Left renal pelvis (tissue), 4 donors: ENCODE results near the gene MRPL24. TPM values are rescaled to one million over a fixed set of nuclear protein-coding genes. Genes with fewer than 3 reads are reported as not detected.
A peak's percentile ranks its signal among the peaks of the same experiment; 100 is the strongest.

Experiments
- DNase-seq, 4 donors: peaks; one replicate each; pipeline ENCODE4 v3.0.0-alpha.2; 2013; ENCODE audit warnings: low read depth in 4 of 4, low spot score in 3 of 4
- polyA plus RNA-seq, 4 donors: library from polyadenylated mRNA; unstranded; fragments of 120-200 nt; gene quantifications; one replicate each; pipeline ENCODE4 v1.2.1, GENCODE V29; 2013; ENCODE audit not compliant: insufficient read length in 4 of 4

The MRPL24 gene
- polyA plus RNA-seq, 4 donors = 45.8 to 72.7 (median 66.1) TPM

- DNase-seq = no peak
Observed at GRCh38 chr1:156744786-156745419, 4.0 kb upstream of the MRPL24 start.

- no peak for DNase-seq
Observed at GRCh38 chr1:156744344-156744743, 3.5 kb upstream of the MRPL24 start.

DNA sequence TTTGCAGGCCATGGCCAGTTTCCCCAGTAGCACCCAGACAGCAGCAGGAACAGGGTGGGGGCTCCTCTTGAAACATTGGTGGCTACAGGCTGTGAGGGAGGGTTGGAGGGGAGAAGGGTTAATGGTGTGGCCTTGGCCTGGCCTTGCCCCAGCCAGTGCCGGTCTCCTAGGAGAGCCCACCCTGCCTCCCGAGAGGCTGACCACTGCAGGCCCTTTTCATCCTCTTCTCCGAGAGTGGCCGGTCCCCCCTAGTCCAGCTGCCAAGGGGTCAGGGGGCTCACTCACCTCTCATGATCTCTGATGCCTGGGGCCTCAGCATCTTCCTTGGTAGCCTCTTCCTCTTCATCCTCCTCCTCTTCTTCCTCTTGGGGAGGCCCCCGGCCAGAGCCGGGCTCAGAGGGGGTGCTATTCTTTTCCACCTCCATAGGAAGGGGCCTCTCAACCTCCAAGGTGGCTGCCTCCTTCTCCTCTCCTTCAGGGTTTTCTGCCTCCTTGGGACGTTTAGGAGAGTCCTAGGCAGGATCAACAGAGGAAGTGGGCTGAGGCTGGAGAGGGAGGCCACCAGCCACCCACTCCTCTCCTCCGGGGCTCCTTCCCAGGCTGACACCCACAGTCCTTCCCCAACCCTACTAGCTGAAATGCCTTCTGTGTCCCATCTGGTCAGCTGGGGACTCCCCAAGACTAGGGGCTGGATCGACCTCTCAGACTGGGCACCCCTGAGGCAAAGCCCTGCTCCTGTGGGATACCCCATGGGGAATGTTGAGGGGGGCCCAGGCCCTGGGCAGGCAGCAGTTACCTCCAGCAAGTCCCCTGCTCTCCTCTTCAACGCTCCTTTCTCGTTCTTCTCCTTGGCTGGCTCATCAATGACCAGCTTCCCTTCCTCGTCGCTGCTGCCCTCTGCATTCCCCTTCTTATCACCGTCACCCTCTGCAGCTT, 2.7 kb upstream of the MRPL24 start:
- DNase-seq = no peak

DNA sequence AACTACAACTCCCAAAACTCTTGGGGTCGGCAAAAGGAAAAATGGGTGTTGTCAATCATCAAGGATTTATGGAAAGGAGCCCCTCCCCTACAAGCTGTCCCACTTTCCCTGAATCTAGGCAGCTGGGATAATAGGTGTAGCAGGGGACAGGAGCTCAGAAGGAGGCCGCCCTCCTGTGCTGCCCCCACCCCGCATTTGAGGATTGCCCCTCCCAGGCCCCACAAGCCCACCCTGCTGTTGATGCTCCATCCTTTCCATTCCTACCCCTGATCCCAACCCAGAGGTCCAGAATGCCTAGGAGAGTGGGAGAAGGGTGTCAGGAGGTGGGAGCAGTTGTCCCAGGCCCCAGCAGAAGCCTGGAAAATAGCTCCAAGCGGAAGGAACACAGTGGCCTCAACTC, 1.9 kb upstream of the MRPL24 start:
- no peak for DNase-seq

DNA sequence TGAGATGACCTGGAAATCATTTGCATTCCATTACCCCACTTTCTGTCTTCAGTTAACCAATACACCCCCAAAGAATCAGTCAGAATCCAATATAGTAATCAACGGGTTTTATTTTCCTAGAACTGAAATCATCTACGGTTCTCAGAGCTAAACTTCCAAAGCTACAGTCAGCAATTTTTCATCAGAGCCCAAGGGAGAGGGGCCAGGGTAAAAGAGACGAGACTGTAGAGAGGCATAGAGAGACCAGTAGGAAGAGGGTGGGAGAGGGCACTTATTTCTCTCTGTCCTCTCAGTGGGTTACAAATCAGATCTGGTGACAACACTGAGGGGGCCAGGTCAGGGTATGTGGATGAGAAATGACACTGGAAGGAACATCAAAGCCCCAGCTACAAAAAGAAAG, 1.1 kb upstream of the MRPL24 start:
- DNase-seq = no peak

DNA sequence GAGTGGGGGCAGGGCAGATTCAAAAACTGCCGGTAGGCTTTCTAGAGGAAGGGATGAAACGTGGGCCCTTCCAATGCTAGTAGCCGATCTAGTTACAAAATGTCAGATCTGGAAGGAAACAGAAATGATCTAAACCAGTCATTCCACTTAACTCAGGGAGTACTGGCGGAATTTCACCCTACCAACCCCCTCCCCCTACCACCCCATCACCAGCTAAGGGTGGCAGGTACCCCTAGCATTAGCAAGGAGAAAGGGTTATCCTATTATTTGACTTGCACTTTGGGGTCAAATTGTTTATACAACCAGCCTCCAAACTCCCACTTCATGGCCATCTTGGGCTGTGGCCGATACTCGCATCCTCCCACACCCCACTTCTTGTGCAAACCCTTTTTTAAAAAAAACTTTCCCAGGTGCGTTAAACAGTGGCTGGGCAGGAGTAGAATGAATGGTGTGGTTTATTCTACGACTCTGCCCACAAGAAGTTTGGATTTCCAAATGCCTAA, 644 bp upstream of the MRPL24 start:
- DNase-seq = peak in 1 of 4 donors; percentile 39

DNA sequence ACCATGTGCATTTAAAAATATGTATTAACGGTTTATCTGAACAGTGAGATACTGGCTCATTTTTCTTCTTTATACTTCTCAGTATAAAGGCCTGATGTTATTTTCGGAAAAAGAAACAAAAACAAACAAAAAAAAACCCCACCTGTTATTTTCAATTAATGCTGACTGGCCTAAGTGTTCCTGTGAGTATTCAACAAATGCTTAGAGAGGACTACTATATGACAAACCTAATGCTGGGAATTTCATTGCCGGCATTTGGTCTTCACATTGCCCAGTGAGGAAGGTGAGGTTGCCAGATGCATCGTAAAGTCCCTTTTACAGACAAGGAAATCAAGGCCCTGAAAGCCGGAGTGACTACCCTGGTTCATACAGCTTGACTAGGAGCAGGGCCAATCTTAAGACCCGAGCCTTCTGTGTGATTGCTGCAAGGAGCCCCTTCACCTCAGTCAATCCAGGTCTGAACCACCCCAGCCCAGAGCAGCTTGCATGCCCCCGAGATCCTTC, 599 bp downstream of the MRPL24 start:
- DNase-seq = no peak

DNA sequence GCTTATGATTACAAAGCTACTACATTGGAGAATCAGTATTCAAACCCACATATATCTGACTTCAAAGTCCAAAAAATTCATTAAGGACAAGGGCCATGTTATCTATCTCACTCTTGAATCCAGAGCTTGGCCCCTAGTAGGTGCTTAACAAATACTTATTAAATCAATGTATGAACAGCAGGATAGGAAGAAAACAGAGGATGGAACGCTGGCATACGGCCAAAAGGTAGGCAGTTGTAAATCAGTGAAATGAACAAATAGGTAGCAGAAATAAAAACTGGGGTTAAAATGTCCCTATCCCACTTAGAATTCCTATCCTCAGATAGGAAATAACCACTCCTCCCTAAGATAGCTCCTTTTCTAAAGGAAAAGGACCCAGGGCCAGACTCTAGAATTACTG, 2.0 kb downstream of the MRPL24 start:
- DNase-seq = no peak

- no peak for DNase-seq
Observed at GRCh38 chr1:156738407-156738806, 2.5 kb downstream of the MRPL24 start.

- no peak for DNase-seq
Observed at GRCh38 chr1:156733989-156734584, 6.8 kb downstream of the MRPL24 start.

DNA sequence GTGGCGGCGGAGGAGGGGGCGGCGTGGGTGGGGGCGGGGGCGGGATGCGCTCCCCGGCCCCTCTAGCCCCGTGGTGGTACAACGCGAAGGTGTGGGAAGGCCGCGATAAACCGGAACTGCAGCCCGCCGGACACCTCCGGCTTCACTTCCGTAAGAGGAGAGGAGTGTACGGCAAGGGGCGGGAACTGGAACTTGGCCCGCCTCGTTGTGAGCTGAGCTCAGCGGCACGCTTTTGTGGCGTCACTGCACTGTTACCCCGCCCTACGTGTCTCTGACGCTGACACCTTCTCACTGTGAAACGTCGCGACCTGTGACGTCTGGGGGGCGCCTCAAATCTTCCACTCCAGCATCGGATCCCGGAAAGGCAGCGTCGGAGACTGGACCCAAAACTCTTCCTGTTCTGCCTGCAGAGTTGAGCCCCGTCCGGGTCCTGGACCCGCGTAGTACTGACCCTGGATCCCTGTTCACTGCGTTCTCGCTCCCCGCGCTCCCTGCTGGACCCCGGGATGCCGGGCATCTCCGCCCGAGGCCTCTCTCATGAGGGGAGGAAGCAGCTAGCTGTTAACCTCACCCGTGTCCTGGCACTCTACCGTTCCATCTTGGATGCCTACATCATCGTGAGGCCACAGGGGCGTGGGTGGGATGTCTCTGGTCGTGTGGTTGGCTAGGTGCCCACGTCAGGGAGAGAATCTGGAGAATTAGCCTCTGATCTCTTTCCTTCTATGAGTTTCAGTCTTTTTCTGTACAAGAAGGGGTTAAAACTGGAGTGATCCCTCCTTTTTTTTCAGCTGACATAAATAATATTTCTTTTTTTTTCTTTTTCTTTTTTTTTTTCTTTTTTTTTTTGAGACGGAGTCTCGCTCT, 12.1 kb downstream of the MRPL24 start, which contains the start of gene ISG20L2:
Gene ISG20L2, minus strand, starts transcription at position 168 of the 864 bp plus-strand sequence. CDS start 1,114 bp downstream, outside the sequence.
- peak in 3 of 4 donors; percentile 92 to 93 (median 92) for DNase-seq

DNA sequence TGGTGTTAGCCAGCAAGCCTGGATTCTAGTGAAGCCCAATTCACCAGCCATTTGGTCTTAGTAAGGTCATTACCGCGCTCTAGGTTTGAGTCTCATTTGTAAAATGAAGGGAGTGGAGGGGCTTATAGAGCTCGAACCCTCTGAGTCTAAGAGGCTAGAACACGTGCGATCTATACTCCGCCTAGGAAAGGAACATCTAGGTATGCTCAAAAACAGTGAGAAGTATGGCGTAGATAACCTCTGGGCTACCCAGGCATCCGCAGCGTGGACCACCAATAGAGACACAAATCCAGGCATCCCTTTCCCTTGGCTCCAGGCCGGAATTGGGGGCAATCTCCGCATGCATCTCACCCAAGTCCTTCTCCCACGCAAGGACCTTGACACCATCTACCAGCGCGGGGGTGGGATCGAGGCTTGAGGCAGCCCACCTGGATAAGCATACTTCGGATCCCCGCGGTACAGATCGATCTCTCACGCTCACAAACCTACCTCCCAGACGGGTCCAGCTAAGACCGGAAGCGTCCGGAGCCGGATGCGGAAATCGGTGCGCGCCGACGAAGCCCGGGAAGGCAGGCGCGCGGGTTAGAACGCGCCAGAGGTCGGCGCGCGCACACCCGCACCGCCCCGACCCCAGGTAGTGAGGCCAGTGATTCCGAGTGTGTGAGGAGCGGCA, 12.8 kb downstream of the MRPL24 start, which contains the start of gene METTL25B:
Gene METTL25B, plus strand, starts transcription at position 544 of the 673 bp plus-strand sequence. CDS start 636 bp downstream, outside the sequence.
- no peak for DNase-seq

- DNase-seq = no peak
Observed at GRCh38 chr1:156727492-156727891, 13.4 kb downstream of the MRPL24 start.

GRCh38 chr1:156726549-156727226, 14.2 kb downstream of the MRPL24 start:
- DNase-seq = no peak

- DNase-seq = peak in 1 of 4 donors; percentile 85
Observed at GRCh38 chr1:156725683-156726280, 15.1 kb downstream of the MRPL24 start.

- no peak for DNase-seq
Observed at GRCh38 chr1:156721535-156721934, 19.4 kb downstream of the MRPL24 start.

DNA sequence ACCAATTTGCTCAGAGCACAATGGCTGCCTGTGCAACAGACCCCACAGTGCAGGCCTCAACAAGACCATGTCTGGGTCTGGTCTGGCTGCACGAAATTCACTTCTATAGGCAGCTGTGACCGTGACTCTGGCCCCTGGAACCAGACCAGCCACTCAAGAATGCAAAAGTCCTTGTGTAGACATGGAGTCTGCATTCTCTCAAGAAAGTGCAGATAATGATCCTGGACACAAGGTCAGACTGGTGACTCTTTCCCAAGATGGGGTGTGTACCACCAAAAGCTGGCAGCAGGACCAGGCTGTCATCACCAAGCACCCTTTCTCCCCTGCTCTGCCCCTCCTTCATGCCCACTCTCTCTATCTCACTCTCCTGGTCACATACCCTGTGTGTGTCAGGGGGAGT, 19.8 kb downstream of the MRPL24 start:
- DNase-seq = no peak

- DNase-seq = no peak
Observed at GRCh38 chr1:156717351-156717750, 23.5 kb downstream of the MRPL24 start.
